HepG2 (cell line): ENCODE results near the gene APBA3.

Experiments used
- EZH2 ChIP-seq: conservative IDR thresholded peaks from 2 replicates; pipeline ENCODE4 v1.6.1; 2012; ENCODE audit warnings: mild to moderate bottlenecking, low read depth, low read length, moderate library complexity
- KLF13 ChIP-seq: sonication (generic); formaldehyde crosslinking; IDR thresholded peaks from 2 replicates; pipeline ENCODE4 v1.4.0; 2020; ENCODE audit warnings: mild to moderate bottlenecking, missing genetic modification reagents
- MYC ChIP-seq: sonication (generic); formaldehyde crosslinking; IDR thresholded peaks from 2 replicates; pipeline ENCODE4 v1.9.0; 2021; ENCODE audit warnings: missing genetic modification reagents, borderline replicate concordance
- PLRG1 ChIP-seq: fragments of 450-650 bp; conservative IDR thresholded peaks from 2 replicates; pipeline ENCODE4 v1.6.1; 2016
- TF ChIP-seq, protein P1 (sequence below): sonication (generic); formaldehyde crosslinking; IDR thresholded peaks from 2 replicates; pipeline ENCODE4; 2020; ENCODE audit warnings: missing genetic modification reagents, mild to moderate bottlenecking, borderline replicate concordance

- TF ChIP-seq KLF13 (CRISPR knock-in tag) (no peak), MYC (no peak), EZH2 (no peak), PLRG1 (no peak)
- TF ChIP-seq, protein P1, sequence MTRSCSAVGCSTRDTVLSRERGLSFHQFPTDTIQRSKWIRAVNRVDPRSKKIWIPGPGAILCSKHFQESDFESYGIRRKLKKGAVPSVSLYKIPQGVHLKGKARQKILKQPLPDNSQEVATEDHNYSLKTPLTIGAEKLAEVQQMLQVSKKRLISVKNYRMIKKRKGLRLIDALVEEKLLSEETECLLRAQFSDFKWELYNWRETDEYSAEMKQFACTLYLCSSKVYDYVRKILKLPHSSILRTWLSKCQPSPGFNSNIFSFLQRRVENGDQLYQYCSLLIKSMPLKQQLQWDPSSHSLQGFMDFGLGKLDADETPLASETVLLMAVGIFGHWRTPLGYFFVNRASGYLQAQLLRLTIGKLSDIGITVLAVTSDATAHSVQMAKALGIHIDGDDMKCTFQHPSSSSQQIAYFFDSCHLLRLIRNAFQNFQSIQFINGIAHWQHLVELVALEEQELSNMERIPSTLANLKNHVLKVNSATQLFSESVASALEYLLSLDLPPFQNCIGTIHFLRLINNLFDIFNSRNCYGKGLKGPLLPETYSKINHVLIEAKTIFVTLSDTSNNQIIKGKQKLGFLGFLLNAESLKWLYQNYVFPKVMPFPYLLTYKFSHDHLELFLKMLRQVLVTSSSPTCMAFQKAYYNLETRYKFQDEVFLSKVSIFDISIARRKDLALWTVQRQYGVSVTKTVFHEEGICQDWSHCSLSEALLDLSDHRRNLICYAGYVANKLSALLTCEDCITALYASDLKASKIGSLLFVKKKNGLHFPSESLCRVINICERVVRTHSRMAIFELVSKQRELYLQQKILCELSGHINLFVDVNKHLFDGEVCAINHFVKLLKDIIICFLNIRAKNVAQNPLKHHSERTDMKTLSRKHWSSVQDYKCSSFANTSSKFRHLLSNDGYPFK (CRISPR knock-in tag) = no peak
These were observed 31.0 kb downstream of the APBA3 start for GRCh38 chr19:3730457-3730958.
